ENCODE measurements around the gene SMIM15.

SMIM15 gene

DNA sequence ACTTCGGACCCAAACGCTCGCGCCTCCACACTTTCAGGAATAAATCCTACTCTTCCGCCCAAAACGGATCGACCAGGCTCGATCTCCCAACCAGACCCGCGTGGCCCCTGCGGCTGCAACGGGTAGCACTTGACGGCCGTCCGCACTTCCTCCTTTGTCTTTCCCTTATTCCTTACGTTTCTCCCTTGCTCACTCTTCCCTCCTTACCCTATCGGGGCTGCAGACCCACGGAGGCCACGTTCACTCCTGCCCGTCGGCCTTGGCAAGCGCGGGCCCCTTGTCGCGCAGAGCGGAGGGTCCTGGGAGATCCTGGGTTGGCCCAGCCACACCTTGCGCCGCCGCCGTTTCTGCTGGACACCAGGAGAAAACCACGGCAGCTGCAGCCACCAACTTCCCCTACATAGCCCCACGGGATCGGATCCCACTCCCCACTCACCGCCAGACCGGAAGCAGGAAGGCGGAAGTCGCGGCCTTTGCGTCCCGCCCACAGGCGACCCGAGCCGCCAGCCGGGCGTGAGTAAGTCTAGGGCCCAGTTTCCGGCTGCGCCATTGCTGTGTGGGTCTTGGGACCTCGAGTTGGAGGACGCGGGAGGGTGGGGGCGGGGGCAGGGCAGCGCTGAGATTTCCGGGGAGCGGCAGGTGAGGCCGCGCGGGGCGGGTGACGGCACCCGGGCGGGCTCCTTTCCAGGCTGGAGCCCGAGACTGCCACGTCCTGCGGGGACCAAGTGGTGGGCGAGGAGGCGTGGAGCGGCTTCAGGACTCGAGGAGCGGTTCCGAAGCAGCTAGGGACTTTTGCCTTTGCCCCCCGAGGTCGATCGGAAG, at the start of gene SMIM15 (continued):
- TF ChIP-seq, protein P1, sequence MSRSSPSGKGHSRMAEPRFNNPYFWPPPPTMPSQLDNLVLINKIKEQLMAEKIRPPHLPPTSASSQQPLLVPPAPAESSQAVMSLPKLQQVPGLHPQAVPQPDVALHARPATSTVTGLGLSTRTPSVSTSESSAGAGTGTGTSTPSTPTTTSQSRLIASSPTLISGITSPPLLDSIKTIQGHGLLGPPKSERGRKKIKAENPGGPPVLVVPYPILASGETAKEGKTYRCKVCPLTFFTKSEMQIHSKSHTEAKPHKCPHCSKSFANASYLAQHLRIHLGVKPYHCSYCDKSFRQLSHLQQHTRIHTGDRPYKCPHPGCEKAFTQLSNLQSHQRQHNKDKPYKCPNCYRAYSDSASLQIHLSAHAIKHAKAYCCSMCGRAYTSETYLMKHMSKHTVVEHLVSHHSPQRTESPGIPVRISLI (tag by site-specific recombination; IDR thresholded peaks at IDR 0.05): no peak
- no peak for TF ChIP-seq KLF10 (tag by site-specific recombination; IDR thresholded peaks at IDR 0.05)
- no peak for TF ChIP-seq ZNF514 (tag by site-specific recombination; IDR thresholded peaks at IDR 0.05)
- TF ChIP-seq ZNF843 (tag by site-specific recombination; IDR thresholded peaks at IDR 0.05): peak; percentile 13; the same call in 1 of the 2 replicates
- TF ChIP-seq ZXDB (tag by site-specific recombination; IDR thresholded peaks at IDR 0.05): peak; percentile 84
- TF ChIP-seq ZNF837 (tag by site-specific recombination; IDR thresholded peaks at IDR 0.05): no peak
- TF ChIP-seq, protein P2, sequence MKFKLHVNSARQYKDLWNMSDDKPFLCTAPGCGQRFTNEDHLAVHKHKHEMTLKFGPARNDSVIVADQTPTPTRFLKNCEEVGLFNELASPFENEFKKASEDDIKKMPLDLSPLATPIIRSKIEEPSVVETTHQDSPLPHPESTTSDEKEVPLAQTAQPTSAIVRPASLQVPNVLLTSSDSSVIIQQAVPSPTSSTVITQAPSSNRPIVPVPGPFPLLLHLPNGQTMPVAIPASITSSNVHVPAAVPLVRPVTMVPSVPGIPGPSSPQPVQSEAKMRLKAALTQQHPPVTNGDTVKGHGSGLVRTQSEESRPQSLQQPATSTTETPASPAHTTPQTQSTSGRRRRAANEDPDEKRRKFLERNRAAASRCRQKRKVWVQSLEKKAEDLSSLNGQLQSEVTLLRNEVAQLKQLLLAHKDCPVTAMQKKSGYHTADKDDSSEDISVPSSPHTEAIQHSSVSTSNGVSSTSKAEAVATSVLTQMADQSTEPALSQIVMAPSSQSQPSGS (tag by site-specific recombination; IDR thresholded peaks at IDR 0.05; ENCODE audit: low read depth): no peak
- peak; percentile 90 for TF ChIP-seq ZNF76 (tag by site-specific recombination; IDR thresholded peaks at IDR 0.05; ENCODE audit: borderline replicate concordance, low read depth)
- no peak for TF ChIP-seq ZNF391 (tag by site-specific recombination; IDR thresholded peaks at IDR 0.05; ENCODE audit: borderline replicate concordance, low read depth)
- TF ChIP-seq ZFP41 (tag by site-specific recombination; IDR thresholded peaks at IDR 0.05; ENCODE audit: borderline replicate concordance): no peak
- TF ChIP-seq, protein P3, sequence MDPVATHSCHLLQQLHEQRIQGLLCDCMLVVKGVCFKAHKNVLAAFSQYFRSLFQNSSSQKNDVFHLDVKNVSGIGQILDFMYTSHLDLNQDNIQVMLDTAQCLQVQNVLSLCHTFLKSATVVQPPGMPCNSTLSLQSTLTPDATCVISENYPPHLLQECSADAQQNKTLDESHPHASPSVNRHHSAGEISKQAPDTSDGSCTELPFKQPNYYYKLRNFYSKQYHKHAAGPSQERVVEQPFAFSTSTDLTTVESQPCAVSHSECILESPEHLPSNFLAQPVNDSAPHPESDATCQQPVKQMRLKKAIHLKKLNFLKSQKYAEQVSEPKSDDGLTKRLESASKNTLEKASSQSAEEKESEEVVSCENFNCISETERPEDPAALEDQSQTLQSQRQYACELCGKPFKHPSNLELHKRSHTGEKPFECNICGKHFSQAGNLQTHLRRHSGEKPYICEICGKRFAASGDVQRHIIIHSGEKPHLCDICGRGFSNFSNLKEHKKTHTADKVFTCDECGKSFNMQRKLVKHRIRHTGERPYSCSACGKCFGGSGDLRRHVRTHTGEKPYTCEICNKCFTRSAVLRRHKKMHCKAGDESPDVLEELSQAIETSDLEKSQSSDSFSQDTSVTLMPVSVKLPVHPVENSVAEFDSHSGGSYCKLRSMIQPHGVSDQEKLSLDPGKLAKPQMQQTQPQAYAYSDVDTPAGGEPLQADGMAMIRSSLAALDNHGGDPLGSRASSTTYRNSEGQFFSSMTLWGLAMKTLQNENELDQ (tag by site-specific recombination; IDR thresholded peaks at IDR 0.05; ENCODE audit: low read depth): no peak
- no peak for TF ChIP-seq ZNF830 (tag by site-specific recombination; IDR thresholded peaks at IDR 0.05; ENCODE audit: low read depth)
- TF ChIP-seq ZIC2 (tag by site-specific recombination; IDR thresholded peaks at IDR 0.05): no peak
- no peak for TF ChIP-seq ZNF510 (tag by site-specific recombination; IDR thresholded peaks at IDR 0.05; ENCODE audit: insufficient replicate concordance)
- no peak for TF ChIP-seq ZNF776 (tag by site-specific recombination; IDR thresholded peaks at IDR 0.05; ENCODE audit: borderline replicate concordance)
- TF ChIP-seq, protein P4, sequence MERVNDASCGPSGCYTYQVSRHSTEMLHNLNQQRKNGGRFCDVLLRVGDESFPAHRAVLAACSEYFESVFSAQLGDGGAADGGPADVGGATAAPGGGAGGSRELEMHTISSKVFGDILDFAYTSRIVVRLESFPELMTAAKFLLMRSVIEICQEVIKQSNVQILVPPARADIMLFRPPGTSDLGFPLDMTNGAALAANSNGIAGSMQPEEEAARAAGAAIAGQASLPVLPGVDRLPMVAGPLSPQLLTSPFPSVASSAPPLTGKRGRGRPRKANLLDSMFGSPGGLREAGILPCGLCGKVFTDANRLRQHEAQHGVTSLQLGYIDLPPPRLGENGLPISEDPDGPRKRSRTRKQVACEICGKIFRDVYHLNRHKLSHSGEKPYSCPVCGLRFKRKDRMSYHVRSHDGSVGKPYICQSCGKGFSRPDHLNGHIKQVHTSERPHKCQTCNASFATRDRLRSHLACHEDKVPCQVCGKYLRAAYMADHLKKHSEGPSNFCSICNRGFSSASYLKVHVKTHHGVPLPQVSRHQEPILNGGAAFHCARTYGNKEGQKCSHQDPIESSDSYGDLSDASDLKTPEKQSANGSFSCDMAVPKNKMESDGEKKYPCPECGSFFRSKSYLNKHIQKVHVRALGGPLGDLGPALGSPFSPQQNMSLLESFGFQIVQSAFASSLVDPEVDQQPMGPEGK (tag by site-specific recombination; IDR thresholded peaks at IDR 0.05): peak; percentile 79
- peak; percentile 82 for TF ChIP-seq GFI1B (tag by site-specific recombination; IDR thresholded peaks at IDR 0.05)
- TF ChIP-seq, protein P5, sequence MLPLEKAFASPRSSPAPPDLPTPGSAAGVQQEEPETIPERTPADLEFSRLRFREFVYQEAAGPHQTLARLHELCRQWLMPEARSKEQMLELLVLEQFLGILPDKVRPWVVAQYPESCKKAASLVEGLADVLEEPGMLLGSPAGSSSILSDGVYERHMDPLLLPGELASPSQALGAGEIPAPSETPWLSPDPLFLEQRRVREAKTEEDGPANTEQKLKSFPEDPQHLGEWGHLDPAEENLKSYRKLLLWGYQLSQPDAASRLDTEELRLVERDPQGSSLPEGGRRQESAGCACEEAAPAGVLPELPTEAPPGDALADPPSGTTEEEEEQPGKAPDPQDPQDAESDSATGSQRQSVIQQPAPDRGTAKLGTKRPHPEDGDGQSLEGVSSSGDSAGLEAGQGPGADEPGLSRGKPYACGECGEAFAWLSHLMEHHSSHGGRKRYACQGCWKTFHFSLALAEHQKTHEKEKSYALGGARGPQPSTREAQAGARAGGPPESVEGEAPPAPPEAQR (tag by site-specific recombination; IDR thresholded peaks at IDR 0.05): no peak
- TF ChIP-seq BCL11B (tag by site-specific recombination; IDR thresholded peaks at IDR 0.05; ENCODE audit: low read depth): no peak
- TF ChIP-seq HOXD13 (CRISPR knock-in tag; IDR thresholded peaks at IDR 0.05; ENCODE audit: borderline replicate concordance): 0 out of 2 replicates have a peak, but pooled peaks have one; percentile 28
- TF ChIP-seq ZNF549 (tag by site-specific recombination; IDR thresholded peaks at IDR 0.05): no peak
- no peak for TF ChIP-seq ZNF785 (tag by site-specific recombination; IDR thresholded peaks at IDR 0.05)
- 0 out of 2 replicates have a peak, but pooled peaks have one; percentile 36 for TF ChIP-seq ZEB2 (tag by site-specific recombination; IDR thresholded peaks at IDR 0.05)
- no peak for TF ChIP-seq ZNF548 (tag by site-specific recombination; IDR thresholded peaks at IDR 0.05)
- no peak for TF ChIP-seq ZSCAN23 (tag by site-specific recombination; IDR thresholded peaks at IDR 0.05)
- no peak for TF ChIP-seq ZNF555 (tag by site-specific recombination; conservative IDR thresholded peaks at IDR 0.05)
- TF ChIP-seq ZFHX2 (tag by site-specific recombination; conservative IDR thresholded peaks at IDR 0.05): peak; percentile 84
- TF ChIP-seq ZNF791 (tag by site-specific recombination; IDR thresholded peaks at IDR 0.05): no peak
- no peak for TF ChIP-seq ZNF266 (tag by site-specific recombination; IDR thresholded peaks at IDR 0.05; ENCODE audit: low read depth)
- peak; percentile 70 for TF ChIP-seq ZNF366 (tag by site-specific recombination; conservative IDR thresholded peaks at IDR 0.05)
- no peak for TF ChIP-seq ZNF529 (tag by site-specific recombination; IDR thresholded peaks at IDR 0.05; ENCODE audit: insufficient replicate concordance)

Data from HEK293 (cell line).